Fibroblast of skin of left quadriceps (primary cell): ENCODE results near the gene SAP30BP.

Source experiments
- DNase-seq, 2 experiments: peaks; one replicate each; pipeline ENCODE4 v3.0.0-alpha.2; 2013; ENCODE audit warnings: low read depth in 2 of 2

SAP30BP gene

DNA sequence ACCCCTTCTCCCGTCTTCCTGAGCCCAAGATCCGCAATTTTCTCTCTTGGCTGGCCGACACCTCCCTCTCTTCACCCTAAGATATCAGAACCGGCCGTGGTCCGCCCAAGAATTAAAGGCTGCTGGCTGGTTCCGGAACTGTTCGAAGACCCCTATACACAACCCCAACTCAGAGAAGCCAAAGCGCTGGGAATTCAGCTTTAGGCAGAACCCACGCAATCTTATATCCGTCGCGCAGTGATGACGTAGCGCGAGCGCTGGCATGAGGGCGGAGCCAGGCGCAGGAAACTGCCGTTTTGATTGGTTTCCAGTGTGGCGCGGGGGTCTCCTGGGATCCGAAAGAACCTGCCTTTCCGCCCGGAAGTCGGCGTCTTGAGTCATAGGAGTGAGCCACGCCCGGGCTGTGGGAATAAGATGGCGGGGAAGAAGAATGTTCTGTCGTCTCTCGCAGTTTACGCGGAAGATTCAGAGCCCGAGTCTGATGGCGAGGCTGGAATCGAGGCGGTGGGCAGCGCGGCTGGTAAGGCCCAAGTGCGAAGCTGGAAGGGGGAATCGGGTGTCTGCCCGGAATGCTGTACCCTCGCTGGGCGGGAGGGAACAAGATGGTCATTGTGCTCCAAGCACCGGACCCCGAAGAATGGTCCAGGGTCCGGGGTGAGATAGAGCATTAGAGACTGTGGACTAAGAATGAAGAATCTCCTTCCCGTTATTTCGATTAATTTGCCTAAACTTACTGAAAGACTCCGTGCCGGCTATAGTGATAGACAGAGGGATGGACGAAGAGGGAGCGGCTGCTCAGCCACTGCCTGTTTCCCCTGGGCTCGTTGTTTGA lies at the start of gene SAP30BP, which contains the start of gene RECQL5:
Gene SAP30BP (plus strand): TSS at position 380 of the 832 bp plus-strand sequence. CDS start 35 bp downstream, at position 415.
Gene RECQL5 (minus strand): TSS at position 196 of the 832 bp plus-strand sequence. CDS start 597 bp downstream, outside the sequence.
- peak; percentile 96 to 97 for DNase-seq

DNA sequence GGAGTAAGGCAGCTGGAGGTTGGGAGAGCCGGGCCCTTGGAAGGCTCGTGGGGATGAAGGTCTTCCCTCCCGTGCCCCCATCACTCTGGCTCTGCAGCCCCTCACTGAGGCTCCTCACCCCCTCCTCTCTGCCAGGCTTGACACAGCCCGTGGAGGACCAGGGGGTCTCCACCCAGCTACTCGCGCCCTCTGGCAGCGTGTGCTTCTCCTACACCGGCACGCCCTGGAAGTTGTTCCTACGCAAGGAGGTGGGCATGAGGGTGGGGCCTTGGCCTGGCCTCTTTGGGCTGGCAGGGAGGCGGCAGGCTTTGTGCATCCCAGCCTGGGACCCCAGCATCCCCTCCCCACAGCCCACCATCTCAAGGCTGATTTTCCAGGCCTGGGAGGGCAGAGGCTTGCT lies 49.5 kb upstream of the SAP30BP start:
- DNase-seq: no peak

DNA sequence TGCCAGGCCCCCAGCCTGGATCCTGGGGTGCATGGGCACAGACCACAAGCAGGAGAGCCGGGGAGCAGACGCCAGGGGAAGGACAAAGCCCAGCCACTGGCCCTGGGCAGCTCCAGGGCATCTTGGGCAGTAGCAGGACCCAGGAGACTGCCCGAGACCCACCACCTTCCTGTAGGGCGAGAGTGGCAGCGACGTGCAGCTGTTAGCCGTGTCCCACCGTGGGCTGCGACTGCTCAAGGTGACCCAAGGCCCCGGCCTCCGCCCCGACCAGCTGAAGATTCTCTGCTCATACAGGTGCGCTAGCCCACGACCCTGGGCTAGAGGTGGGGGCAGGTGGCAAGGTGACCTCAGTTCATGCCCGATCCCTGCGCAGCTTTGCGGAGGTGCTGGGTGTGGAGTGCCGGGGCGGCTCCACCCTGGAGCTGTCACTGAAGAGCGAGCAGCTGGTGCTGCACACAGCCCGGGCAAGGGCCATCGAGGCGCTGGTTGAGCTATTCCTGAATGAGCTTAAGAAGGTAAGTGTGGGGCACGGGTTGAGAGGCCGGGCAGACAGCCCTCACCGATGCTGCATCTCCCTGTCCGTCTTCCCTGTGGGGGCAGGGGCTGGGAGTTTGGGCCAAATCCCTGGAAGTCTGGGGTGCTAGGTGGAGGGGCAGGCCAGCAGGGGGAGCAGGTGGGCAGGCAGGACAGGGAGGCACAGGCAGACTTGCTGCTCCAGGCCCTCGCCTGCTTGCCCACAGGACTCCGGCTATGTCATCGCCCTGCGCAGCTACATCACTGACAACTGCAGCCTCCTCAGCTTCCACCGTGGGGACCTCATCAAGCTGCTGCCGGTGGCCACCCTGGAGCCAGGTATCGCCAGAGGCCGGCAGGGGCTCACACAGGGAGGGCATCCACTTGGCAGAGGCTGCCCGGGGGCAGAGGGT lies 47.4 kb upstream of the SAP30BP start:
- DNase-seq: no peak

DNA sequence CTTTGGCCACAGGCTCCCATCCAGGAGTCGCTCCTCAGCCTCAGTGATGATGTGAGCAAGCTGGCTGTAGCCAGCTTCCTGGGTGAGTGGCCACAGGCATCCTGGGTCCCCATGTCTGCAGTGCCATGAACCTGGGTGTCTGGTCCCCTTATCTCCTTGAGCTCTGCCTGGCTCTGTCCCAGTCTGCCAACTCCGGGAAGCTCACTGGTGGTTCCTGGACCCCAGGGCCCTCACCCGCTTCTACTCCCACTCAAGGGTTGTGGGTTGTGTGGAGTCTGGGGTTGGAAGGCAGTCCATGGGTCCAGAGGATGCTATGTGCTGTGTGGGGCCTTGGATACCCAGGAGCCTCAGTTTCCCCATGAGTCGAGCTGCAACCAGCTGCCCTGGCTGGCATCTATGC lies 45.6 kb upstream of the SAP30BP start:
- no peak for DNase-seq

DNA sequence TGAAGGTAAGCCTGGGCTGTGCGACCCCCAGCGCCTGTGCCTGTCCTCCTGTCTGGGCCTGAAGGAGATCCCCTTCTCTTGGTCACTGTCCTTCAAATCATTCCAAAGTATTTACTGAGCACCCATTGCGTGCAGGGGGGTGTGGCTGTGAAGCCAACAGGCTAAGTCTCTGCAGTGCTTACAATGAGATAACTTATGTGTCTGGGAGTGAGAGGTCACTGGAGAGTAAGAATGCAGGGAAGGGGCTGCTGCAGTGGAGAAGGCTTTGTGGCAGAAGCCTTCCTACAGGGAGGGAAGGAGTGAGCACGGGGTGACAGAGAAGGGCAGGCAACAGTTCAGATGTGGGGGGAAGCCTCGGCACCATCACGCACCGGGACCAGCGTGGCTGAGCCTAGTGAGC lies 45.1 kb upstream of the SAP30BP start:
- DNase-seq: no peak

DNA sequence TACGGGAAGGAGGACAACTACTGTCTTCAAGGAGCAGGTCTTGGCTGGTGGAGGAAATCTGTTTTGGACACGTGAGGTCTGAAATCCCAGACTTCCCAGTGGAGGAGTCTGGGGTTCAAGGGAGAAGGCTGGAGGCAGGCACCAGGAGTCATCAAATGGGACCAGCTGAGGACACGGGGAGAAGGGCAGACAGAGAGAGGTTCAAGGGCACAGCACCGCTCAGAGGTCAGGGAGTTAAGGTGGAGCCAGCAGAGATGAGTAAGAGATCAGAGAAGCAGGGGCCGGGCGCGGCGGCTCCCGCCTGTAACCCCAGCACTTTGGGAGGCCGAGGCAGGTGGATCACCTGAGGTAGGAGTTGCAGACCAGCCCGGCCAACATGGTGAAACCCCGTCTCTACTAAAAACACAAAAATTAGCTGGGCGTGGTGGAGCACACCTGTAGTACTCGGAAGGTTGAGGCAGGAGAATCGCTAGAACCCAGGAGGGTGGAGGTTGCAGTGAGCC lies 44.3 kb upstream of the SAP30BP start:
- no peak for DNase-seq

DNA sequence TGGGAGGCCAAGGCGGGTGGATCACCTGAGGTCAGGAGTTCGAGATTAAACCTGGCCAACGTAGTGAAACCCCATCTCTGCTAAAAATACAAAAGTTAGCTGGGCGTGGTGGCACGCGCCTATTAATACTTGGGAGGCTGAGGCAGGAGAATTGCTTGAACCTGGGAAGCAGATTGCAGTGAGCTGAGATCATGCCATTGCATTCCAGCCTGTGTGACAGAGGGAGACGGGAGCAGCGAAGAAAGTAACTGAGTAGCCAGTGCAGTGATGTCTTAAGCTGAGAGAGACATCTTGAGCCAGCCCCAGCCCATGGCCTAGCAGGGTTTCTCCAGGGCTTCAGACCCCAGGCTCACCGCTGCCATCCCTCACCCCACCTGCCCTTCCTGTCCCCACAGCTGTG lies 43.8 kb upstream of the SAP30BP start:
- DNase-seq: no peak

DNA sequence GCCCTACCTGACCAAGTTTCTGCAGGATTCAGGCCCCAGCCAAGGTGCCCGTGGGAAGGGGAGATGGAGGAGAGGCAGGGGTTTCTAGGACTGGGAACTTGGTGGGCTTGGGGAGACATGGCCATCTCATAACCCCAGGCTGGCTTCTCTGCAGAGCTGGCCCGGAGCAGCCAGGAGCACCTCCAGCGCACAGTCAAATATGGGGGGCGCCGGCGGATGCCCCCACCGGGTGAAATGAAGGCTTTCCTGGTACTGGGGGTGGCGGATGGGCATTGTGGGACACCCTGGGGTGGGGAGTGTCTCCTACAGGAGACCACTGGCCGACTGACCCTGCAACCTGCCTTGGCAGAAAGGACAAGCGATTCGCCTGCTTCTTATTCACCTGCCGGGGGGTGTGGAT lies 43.1 kb upstream of the SAP30BP start:
- no peak for DNase-seq

DNA sequence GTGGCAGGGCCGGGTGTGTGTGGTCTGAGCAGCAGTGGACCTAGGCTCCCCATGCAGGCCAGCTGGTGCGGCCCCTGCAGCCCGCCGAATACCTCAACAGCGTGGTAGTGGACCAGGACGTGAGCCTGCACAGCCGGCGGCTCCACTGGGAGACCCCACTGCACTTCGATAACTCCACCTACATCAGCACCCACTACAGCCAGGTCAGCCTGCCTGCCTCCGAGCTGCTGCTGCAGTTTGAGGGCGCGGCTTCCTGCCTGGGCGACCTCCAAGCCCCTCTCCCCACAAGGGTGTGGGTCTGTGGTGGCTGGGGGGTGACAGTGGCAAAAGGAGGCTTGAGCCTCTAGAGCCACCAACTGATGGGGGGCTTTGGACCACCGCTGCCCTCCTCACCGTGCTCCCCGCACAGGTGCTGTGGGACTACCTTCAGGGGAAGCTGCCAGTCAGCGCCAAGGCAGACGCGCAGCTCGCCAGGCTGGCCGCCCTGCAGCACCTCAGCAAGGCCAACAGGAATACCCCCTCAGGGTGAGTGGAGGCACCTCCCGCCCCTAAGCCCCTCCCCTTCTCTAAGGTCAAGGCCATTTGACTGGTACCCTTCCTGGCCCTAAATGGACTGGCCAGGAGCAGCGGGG lies 42.3 kb upstream of the SAP30BP start:
- DNase-seq: no peak

DNA sequence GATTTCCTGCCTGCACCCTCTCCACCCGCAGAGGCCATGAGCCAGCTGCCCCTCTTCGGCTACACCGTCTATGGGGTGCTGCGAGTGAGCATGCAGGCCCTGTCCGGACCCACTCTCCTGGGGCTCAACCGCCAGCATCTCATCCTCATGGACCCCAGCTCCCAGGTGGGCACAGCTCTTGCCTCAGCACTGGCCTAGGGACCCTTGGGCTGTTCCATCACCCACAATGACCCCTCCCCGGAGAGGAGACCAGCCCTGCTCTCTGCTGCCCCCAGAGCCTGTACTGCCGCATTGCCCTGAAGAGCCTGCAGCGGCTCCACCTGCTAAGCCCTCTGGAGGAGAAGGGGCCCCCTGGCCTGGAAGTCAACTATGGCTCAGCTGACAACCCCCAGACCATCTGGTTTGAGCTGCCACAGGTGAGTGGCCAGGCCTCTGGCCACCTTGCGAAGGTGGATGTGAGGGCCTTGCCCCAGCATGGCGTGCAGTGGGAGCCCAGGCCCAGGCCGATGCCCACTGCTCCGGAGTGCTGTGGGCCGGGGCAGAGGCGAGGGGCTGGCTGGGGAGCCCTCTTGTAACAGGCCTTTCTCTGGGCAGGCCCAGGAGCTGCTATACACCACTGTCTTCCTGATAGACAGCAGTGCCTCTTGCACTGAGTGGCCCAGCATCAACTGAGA lies 41.2 kb upstream of the SAP30BP start:
- no peak for DNase-seq

DNA sequence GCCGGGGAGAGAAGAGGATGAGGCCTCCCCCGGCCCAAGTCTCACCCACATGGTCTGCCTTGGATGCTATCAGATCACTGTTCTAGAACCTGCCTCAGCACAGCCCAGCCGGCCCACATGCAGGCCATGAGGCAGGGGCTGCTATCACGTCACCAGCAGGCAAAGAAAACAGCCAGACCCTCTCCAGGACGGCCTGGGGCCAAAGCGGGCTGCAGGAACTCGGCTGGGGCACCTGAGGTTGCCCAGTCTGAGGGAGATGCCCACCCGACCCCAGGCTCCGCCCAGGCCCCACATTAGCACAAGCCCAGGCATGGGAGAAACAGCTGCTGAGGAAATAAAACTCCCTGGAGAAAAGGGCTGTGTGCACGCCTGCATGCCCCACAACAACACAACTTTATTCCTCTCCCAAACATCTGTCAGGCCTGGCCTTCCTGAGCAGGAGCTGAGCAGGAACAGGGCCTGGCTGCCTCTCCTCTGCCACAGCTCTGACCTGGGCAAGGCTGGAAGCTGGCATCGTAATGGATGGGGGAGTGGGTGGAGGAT lies 40.6 kb upstream of the SAP30BP start:
- no peak for DNase-seq

DNA sequence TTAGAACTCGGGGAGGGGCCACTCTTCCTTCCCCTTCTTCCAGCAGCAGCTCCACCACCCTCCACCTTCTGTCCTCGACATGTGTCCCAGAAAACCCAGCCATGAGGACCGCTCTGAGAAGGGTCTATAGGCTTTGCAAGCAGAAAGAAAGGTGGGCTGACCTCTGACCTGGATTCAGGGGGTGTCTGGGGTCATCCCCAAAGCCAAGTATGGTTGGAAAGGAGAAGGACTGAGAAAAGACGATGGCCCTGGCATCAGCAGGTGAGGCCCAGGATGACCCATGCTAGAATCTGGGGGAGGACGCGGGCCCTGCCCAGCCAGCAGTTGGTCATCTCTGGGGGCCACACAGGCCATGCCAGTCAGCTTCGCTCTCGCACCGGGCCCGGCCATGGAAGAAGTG lies 40.0 kb upstream of the SAP30BP start:
- DNase-seq: no peak

DNA sequence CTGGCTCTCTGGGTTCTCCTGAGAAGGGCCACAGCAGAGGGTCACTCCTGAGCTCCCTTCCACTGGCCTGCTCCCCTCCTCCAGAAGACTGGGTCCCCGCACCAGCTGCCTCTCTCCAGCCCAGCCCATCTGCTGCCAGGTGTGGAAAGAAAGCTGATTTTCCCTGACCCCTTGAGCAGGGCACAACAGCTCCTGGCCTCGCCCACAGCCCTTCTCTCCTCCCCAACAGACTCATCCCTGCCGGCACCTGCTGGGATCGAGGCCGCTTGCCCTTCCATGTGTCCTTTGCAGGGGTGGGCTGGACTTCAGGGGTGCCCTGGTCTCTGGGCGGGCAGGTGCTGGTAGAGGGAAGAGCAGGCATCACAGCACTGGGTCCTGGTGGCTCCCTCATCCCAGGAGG lies 38.7 kb upstream of the SAP30BP start:
- no peak for DNase-seq

DNA sequence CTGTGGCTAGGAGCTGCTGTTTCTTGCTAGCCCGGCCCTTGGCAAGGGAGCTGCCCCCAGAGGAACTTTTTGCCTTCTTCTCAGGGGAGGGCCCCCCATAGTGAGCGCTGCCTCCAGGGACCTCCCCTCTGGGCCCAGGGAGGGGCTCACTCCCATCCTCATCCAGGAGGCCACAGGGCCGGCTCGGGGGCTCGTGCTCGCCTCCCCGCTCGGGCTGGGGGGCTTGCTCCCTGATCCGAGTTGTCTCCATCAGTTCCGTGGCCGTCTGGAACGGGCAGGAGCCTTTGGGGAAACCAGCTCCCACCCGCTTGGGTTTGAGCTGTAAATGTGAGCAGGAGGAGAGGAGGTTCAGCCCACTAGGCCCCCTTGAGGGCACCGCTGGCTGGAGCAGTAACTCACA lies 38.0 kb upstream of the SAP30BP start:
- no peak for DNase-seq

DNA sequence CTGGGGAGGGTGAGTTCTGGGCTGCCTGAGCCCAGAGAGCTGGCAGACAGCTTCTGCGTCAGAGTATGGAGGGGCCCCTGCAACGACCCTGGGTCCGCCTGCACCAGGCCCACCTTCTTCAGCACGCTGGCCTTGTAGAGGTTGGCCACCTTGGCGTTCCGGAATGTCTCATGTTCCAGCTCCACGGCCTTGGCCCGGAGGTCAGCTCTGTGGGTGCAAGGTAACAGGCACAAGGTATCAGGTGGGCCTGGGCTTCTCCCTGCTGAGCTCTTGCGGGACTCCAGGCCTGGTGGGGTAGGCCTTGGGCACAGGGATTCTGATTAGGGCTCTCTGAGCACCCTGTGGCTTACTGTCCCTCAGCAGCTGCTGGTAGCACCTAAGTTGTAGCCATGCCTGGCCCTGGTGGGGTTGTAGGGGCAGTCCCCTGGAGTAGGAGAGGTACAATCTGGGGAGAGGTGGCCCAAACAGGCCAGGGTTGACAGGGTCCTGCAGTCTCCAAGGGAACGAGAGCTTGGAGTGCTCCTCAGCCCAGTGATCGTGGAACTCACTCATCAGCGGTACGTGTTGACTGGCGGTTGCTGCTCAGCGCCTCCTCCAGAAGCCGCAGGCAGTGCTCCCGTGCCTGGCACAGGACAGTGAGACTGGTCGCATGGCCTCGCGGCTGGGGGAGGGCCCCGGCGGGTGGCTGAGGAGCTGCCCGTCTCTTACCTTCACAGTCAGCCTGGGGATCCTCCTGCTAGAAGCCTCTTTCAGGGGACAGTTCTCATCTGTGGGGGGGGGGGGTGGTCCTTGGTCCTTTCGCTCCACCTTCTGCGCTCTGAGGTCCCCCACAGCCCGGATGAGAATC lies 36.8 kb upstream of the SAP30BP start:
- no peak for DNase-seq

DNA sequence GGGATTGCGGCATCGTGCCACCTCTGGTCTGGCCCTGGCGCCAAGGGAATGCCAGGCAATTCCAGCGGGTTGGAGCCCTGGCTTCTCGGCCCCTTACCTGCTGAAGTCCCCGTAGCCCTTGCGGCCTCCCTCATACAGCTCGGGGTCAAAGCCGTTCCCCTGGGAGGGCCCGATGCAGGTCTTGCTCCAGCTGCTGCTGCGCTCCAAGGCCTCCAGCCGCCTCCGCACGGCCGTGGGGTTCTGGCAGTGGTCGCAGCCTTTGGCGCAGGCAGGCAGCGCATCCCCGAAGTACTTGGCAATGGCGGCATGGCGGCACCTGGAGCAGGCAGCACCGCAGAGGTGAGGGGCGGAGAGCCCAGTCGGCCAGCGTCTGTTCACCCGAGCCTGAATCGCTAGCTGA lies 35.8 kb upstream of the SAP30BP start:
- DNase-seq: no peak

DNA sequence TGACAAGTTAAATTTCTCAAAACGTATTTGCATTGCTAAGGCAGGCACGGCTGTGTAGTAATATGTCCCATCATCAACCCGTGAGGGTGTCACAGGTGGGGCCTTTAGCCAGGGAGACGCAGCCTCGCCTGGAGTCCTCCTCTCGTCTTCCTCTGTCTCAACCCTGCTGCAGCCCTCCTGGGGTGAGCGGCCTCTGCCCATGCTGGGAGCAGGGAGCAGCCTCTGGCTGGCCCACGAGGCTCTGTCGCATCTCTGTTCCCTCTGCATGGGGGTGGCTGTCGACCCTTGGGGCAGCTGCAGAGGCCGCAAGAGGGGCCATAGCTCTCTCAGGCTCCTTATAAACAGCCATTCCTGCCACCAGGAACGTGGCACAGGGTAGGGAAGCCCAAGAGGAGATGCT lies 34.7 kb upstream of the SAP30BP start:
- DNase-seq: no peak

DNA sequence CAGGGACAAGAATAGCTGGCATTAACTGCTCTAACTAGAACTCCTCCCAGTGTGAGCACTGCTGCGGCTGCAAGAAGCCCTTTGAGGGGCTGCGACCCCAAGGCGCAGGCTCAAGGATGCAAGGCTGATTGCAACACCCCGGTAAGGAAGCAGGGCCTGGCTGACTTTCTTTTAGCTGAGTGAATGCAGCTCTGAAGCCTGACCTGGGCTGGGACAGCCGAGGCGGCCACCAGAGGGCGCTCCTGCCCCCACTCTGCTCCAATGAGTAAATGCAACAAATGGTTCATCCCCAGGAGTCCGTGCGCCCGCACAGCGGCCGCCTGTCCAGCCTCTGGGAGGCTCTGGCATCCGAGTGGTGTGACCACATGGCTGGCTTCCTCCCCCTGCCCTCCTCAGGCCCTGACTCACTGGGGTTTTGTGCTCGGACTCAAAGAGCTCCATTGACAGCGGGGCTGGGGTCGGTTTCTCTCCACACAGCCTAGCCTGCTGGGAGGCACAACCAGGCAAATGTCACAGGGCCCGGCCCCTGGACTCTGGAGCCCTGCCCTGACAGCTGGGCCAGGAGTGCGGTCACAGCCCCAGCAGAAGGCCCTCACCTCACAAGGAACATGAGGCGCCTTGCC lies 34.2 kb upstream of the SAP30BP start, which contains the start of gene SMIM5:
Gene SMIM5 (plus strand): TSS at position 572 of the 623 bp plus-strand sequence. CDS start 6,768 bp downstream, outside the sequence.
- DNase-seq: peak; percentile 32 to 38
